HEK293T (cell line): Measurements from ENCODE around the gene PIK3AP1.

Source experiments
- CTCF ChIA-PET: fragments of 350-600 bp; formaldehyde crosslinking; extraction: SDS; loops from one replicate; lab custom pipeline; 2021; ENCODE audit warnings: antibody characterized with exemption, inconsistent platforms; lab: Yijun Ruan, JAX
- POLR2A ChIA-PET: fragments of 350-600 bp; formaldehyde crosslinking; extraction: SDS; loops from one replicate; lab custom pipeline; 2020; ENCODE audit warnings: antibody characterized with exemption, inconsistent platforms; lab: Yijun Ruan, JAX
- DNase-seq: peaks from one replicate; pipeline ENCODE4 v3.0.0; 2012; ENCODE audit warnings: mixed read lengths; ENCODE audit errors: extremely low spot score
- ARNT ChIP-seq: fragments of 450-650 bp; IDR thresholded peaks from 2 replicates; pipeline ENCODE4 v1.6.1; 2017; ENCODE audit warnings: mild to moderate bottlenecking
- BHLHE40 ChIP-seq: fragments of 450-650 bp; IDR thresholded peaks from 2 replicates; pipeline ENCODE4 v1.6.1; 2016; ENCODE audit warnings: mild to moderate bottlenecking, moderate library complexity, borderline replicate concordance
- CTBP1 ChIP-seq: fragments of 450-650 bp; IDR thresholded peaks from 2 replicates; pipeline ENCODE4 v1.6.1; 2016; ENCODE audit warnings: borderline replicate concordance
- ELF4 ChIP-seq: fragments of 450-650 bp; IDR thresholded peaks from 2 replicates; pipeline ENCODE4 v1.6.1; 2017; ENCODE audit warnings: antibody characterized with exemption
- FOXA1 ChIP-seq: fragments of 450-650 bp; IDR thresholded peaks from 2 replicates; pipeline ENCODE4 v1.6.1; 2016; ENCODE audit warnings: mild to moderate bottlenecking
- FOXK2 ChIP-seq: fragments of 450-650 bp; IDR thresholded peaks from 2 replicates; pipeline ENCODE4 v1.6.1; 2016; ENCODE audit warnings: mild to moderate bottlenecking
- FOXM1 ChIP-seq: fragments of 450-650 bp; IDR thresholded peaks from 2 replicates; pipeline ENCODE4 v1.6.1; 2017; ENCODE audit warnings: mild to moderate bottlenecking, borderline replicate concordance
- HDGF ChIP-seq: fragments of 450-650 bp; IDR thresholded peaks from 2 replicates; pipeline ENCODE4 v1.6.1; 2017; ENCODE audit warnings: antibody characterized with exemption, borderline replicate concordance
- L3MBTL2 ChIP-seq: fragments of 450-650 bp; conservative IDR thresholded peaks from 2 replicates; pipeline ENCODE4 v1.6.1; 2016; ENCODE audit warnings: mild to moderate bottlenecking
- LEF1 ChIP-seq: fragments of 450-650 bp; IDR thresholded peaks from 2 replicates; pipeline ENCODE4 v1.6.1; 2017; ENCODE audit warnings: mild to moderate bottlenecking, borderline replicate concordance
- NFRKB ChIP-seq: fragments of 450-650 bp; IDR thresholded peaks from 2 replicates; pipeline ENCODE4 v1.6.1; 2016; ENCODE audit warnings: mild to moderate bottlenecking, moderate library complexity
- PKNOX1 ChIP-seq: fragments of 450-650 bp; IDR thresholded peaks from 2 replicates; pipeline ENCODE4 v1.6.1; 2016
- SP1 ChIP-seq: fragments of 450-650 bp; IDR thresholded peaks from 2 replicates; pipeline ENCODE4 v1.6.1; 2017
- SUZ12 ChIP-seq: fragments of 450-650 bp; IDR thresholded peaks from 2 replicates; pipeline ENCODE4 v1.6.1; 2016; ENCODE audit warnings: mild to moderate bottlenecking
- TARDBP ChIP-seq: fragments of 450-650 bp; IDR thresholded peaks from 2 replicates; pipeline ENCODE4 v1.6.1; 2016
- ZNF384 ChIP-seq: fragments of 450-650 bp; IDR thresholded peaks from 2 replicates; pipeline ENCODE4 v1.6.1; 2016

PIK3AP1 gene

GRCh38 chr10:96716390-96716789 is 3.9 kb downstream of the PIK3AP1 start:
- TF ChIP-seq PKNOX1 (no peak), SP1 (no peak), TARDBP (no peak), FOXK2 (no peak), ELF4 (no peak), BHLHE40 (no peak), FOXM1 (no peak), ZNF384 (no peak), ARNT (no peak), HDGF (no peak), LEF1 (no peak), L3MBTL2 (no peak)
- POLR2A ChIA-PET, result no interaction called here
- CTCF ChIA-PET, result no interaction called here
- DNase-seq, result no peak

- no peak for TF ChIP-seq CTBP1
- no peak for TF ChIP-seq FOXA1
- TF ChIP-seq FOXK2, result no peak
- no peak for TF ChIP-seq LEF1
- TF ChIP-seq BHLHE40, result no peak
- no peak for TF ChIP-seq NFRKB
- no peak for TF ChIP-seq L3MBTL2
- TF ChIP-seq HDGF, result no peak
- TF ChIP-seq FOXM1, result no peak
- no peak for TF ChIP-seq SUZ12
- TF ChIP-seq PKNOX1, result no peak
- no peak for TF ChIP-seq ZNF384
- no peak for TF ChIP-seq ELF4
- no peak for TF ChIP-seq ARNT
- no peak for TF ChIP-seq TARDBP
- no peak for TF ChIP-seq SP1
- no peak for DNase-seq
- ChIA-PET POLR2A (no interaction called here), CTCF (no interaction called here)
These were observed 5.5 kb downstream of the PIK3AP1 start for GRCh38 chr10:96714746-96715255.

GRCh38 chr10:96714031-96714590 is 6.2 kb downstream of the PIK3AP1 start:
- POLR2A ChIA-PET, result no interaction called here
- DNase-seq, result no peak
- TF ChIP-seq FOXK2, result no peak
- no peak for TF ChIP-seq LEF1
- TF ChIP-seq HDGF, result no peak
- TF ChIP-seq FOXA1, result no peak
- no peak for TF ChIP-seq BHLHE40
- CTCF ChIA-PET, result no interaction called here

- ChIA-PET CTCF (no interaction called here), POLR2A (no interaction called here)
- no peak for TF ChIP-seq FOXK2
- TF ChIP-seq LEF1, result no peak
- TF ChIP-seq ARNT, result no peak
- no peak for TF ChIP-seq HDGF
- TF ChIP-seq FOXM1, result no peak
- no peak for TF ChIP-seq ELF4
- TF ChIP-seq L3MBTL2, result no peak
- TF ChIP-seq FOXA1, result no peak
- TF ChIP-seq CTBP1, result no peak
- TF ChIP-seq PKNOX1, result no peak
- no peak for TF ChIP-seq BHLHE40
- DNase-seq, result no peak
These were observed 7.5 kb downstream of the PIK3AP1 start for GRCh38 chr10:96712662-96713271.

- ChIA-PET POLR2A (no interaction called here), CTCF (no interaction called here)
- no peak for DNase-seq
These were observed 9.1 kb downstream of the PIK3AP1 start for GRCh38 chr10:96711048-96711728.

More at GRCh38 chr10:96711048-96711728, 9.1 kb downstream of the PIK3AP1 start:
- no peak for TF ChIP-seq TARDBP
- TF ChIP-seq ZNF384, result no peak
- no peak for TF ChIP-seq L3MBTL2
- TF ChIP-seq CTBP1, result no peak
- TF ChIP-seq ELF4, result no peak
- no peak for TF ChIP-seq HDGF
- no peak for TF ChIP-seq SUZ12
- no peak for TF ChIP-seq NFRKB
- no peak for TF ChIP-seq BHLHE40
- no peak for TF ChIP-seq PKNOX1
- TF ChIP-seq FOXK2, result no peak
- TF ChIP-seq FOXM1, result no peak
- no peak for TF ChIP-seq SP1
- TF ChIP-seq FOXA1, result no peak
- TF ChIP-seq ARNT, result no peak
- no peak for TF ChIP-seq LEF1
